Muscle of leg (tissue), 11 donors: ENCODE data around the gene UTY. TPM values are rescaled to one million over a fixed set of nuclear protein-coding genes. Genes with fewer than 3 reads are reported as not detected.

Experiments
- DNase-seq: peaks from one replicate; pipeline ENCODE4 v3.0.0; 2013
- H3K27ac ChIP-seq: one replicate; pipeline ENCODE4 v1.5.1; 2013; ENCODE audit warnings: mild to moderate bottlenecking, low read length, control low read depth
- H3K27me3 ChIP-seq: one replicate; pipeline ENCODE4 v1.6.1; 2013; ENCODE audit warnings: low read length; ENCODE audit not compliant: control insufficient read depth, insufficient read depth
- H3K36me3 ChIP-seq: one replicate; pipeline ENCODE4 v1.6.1; 2013; ENCODE audit warnings: low read length; ENCODE audit not compliant: control insufficient read depth, insufficient read depth
- H3K4me1 ChIP-seq: one replicate; pipeline ENCODE4 v1.6.1; 2013; ENCODE audit warnings: low read length; ENCODE audit not compliant: control insufficient read depth, insufficient read depth
- H3K4me3 ChIP-seq: one replicate; pipeline ENCODE4 v1.5.1; 2013; ENCODE audit warnings: low read length, control low read depth
- H3K9me3 ChIP-seq: replicated peaks from 2 replicates; pipeline ENCODE4 v1.6.1; 2013; ENCODE audit warnings: low read depth, low read length; ENCODE audit not compliant: control insufficient read depth
- whole genome bisulfite sequencing: methylation state at CpG from one replicate; pipeline ENCODE4 v1.1.5; 2013; ENCODE audit warnings: missing lambda C conversion rate; ENCODE audit not compliant: insufficient coverage; 5-methylcytosine and 5-hydroxymethylcytosine counted together
- polyA plus RNA-seq, 8 donors: library from polyadenylated mRNA; unstranded; fragments of 120-200 nt; gene quantifications; one replicate each; pipeline versions ENCODE4 v1.2.1 to v1.2.3, GENCODE V29; 2013; ENCODE audit warnings: inconsistent platforms in 1 of 8, low replicate concordance in 1 of 8; ENCODE audit not compliant: insufficient read length in 8 of 8, insufficient read depth in 1 of 8
- total RNA-seq: library from RNA; stranded (reverse); fragments of 120-200 nt; gene quantifications from one replicate; pipeline ENCODE4 v1.2.4, GENCODE V29; 2013

The UTY gene
- total and polyA plus RNA-seq, 9 donors = 8.4 to 13.8 (median 10.3) TPM; not detected in 1

GRCh38 chrY:13416869-13417661 lies 62.8 kb downstream of the UTY start:
- no CpG with 5 or more reads among the region's 6 CpGs for WGBS
- no peak overlapping the region for H3K4me3 ChIP-seq
- no peak for DNase-seq
- H3K27me3 ChIP-seq = no peaks in the 10 kb centered on the region
- H3K36me3 ChIP-seq = no peaks in the 10 kb centered on the region
- no peaks in the 10 kb centered on the region for H3K9me3 ChIP-seq
- H3K27ac ChIP-seq = no peak overlapping the region
- H3K4me1 ChIP-seq = no peaks in the 10 kb centered on the region

- Histone ChIP-seq H3K4me3 (no peak overlapping the region), H3K9me3 (no peaks in the 10 kb centered on the region), H3K4me1 (no peaks in the 10 kb centered on the region), H3K27me3 (no peaks in the 10 kb centered on the region), H3K27ac (no peak overlapping the region), H3K36me3 (no peaks in the 10 kb centered on the region)
- DNase-seq = no peak
Measured at GRCh38 chrY:13415556-13415955, 64.3 kb downstream of the UTY start.

GRCh38 chrY:13398876-13399275 lies 81.0 kb downstream of the UTY start:
- no CpG with 5 or more reads among the region's 2 CpGs for WGBS
- Histone ChIP-seq H3K27ac (no peak overlapping the region), H3K4me1 (no peaks in the 10 kb centered on the region)

GRCh38 chrY:13381110-13381683 lies 98.6 kb downstream of the UTY start:
- no peak for DNase-seq
- H3K4me3 ChIP-seq = no peak overlapping the region
- no peaks in the 10 kb centered on the region for H3K4me1 ChIP-seq
- no CpG with 5 or more reads among the region's 7 CpGs for WGBS
- no peak overlapping the region for H3K27ac ChIP-seq
- H3K36me3 ChIP-seq = no peaks in the 10 kb centered on the region
- no peaks in the 10 kb centered on the region for H3K27me3 ChIP-seq
- H3K9me3 ChIP-seq = no peaks in the 10 kb centered on the region

More at GRCh38 chrY:13398876-13399275, 81.0 kb downstream of the UTY start:
- H3K9me3 ChIP-seq = no peaks in the 10 kb centered on the region
- no peak overlapping the region for H3K4me3 ChIP-seq
- H3K27me3 ChIP-seq = no peaks in the 10 kb centered on the region
- no peak for DNase-seq
- no peaks in the 10 kb centered on the region for H3K36me3 ChIP-seq

GRCh38 chrY:13370868-13371800 lies 108.7 kb downstream of the UTY start:
- no CpG with 5 or more reads among the region's 6 CpGs for WGBS
- Histone ChIP-seq H3K4me3 (no peak overlapping the region), H3K9me3 (no peaks in the 10 kb centered on the region), H3K27ac (no peak overlapping the region), H3K36me3 (no peaks in the 10 kb centered on the region), H3K27me3 (no peaks in the 10 kb centered on the region), H3K4me1 (no peaks in the 10 kb centered on the region)
- no peak for DNase-seq

GRCh38 chrY:13370245-13370644 lies 109.6 kb downstream of the UTY start:
- Histone ChIP-seq H3K4me1 (no peaks in the 10 kb centered on the region), H3K27me3 (no peaks in the 10 kb centered on the region), H3K27ac (no peak overlapping the region), H3K4me3 (no peak overlapping the region), H3K9me3 (no peaks in the 10 kb centered on the region), H3K36me3 (no peaks in the 10 kb centered on the region)
- no peak for DNase-seq

- no peak overlapping the region for H3K27ac ChIP-seq
Measured at GRCh38 chrY:13368513-13368845, 111.4 kb downstream of the UTY start.

GRCh38 chrY:13363641-13364040 lies 116.2 kb downstream of the UTY start:
- no peaks in the 10 kb centered on the region for H3K4me1 ChIP-seq
- DNase-seq = no peak
- WGBS = no CpG with 5 or more reads among the region's 2 CpGs
- no peaks in the 10 kb centered on the region for H3K27me3 ChIP-seq
- H3K27ac ChIP-seq = no peak overlapping the region
- H3K9me3 ChIP-seq = no peaks in the 10 kb centered on the region
- H3K4me3 ChIP-seq = no peak overlapping the region
- no peaks in the 10 kb centered on the region for H3K36me3 ChIP-seq

More at GRCh38 chrY:13368513-13368845, 111.4 kb downstream of the UTY start:
- Histone ChIP-seq H3K27me3 (no peaks in the 10 kb centered on the region), H3K9me3 (no peaks in the 10 kb centered on the region), H3K36me3 (no peaks in the 10 kb centered on the region), H3K4me1 (no peaks in the 10 kb centered on the region), H3K4me3 (no peak overlapping the region)
- no peak for DNase-seq
- no CpG with 5 or more reads among the region's 4 CpGs for WGBS

- no peaks in the 10 kb centered on the region for H3K9me3 ChIP-seq
- no peaks in the 10 kb centered on the region for H3K36me3 ChIP-seq
- no peaks in the 10 kb centered on the region for H3K4me1 ChIP-seq
- H3K27ac ChIP-seq = no peak overlapping the region
- H3K27me3 ChIP-seq = no peaks in the 10 kb centered on the region
- H3K4me3 ChIP-seq = no peak overlapping the region
- no peak for DNase-seq
- WGBS = no CpG with 5 or more reads among the region's 2 CpGs
Measured at GRCh38 chrY:13362662-13363061, 117.2 kb downstream of the UTY start.
